Activated CD4-positive, alpha-beta T cell treated with anti-CD3 and anti-CD28 coated beads, Interleukin-2, amount 10 ng/mL, durations not matched to agents 7 days and 5 days (primary cell): Measurements from ENCODE around the gene CASP10. TPM values are rescaled to one million over a fixed set of nuclear protein-coding genes. Genes with fewer than 3 reads are reported as not detected.
A peak's percentile ranks its signal among the peaks of the same experiment; 100 is the strongest.
"Not testable (repeated sequence)": the region's sequence is repeated elsewhere in the genome, so short reads cannot be mapped to it uniquely, and the experiment has no call there.

Source experiments
- CTCF ChIA-PET: fragments of 350-600 bp; sonication (Branson Sonifier 250); formaldehyde crosslinking; loops from one replicate; lab custom pipeline; 2021; ENCODE audit warnings: antibody characterized with exemption; lab: Charles Lee
- POLR2A ChIA-PET: fragments of 350-600 bp; sonication (Branson Sonifier 250); formaldehyde crosslinking; loops from one replicate; lab custom pipeline; 2021; ENCODE audit warnings: antibody characterized with exemption; lab: Charles Lee
- DNase-seq: peaks from one replicate; pipeline ENCODE4 v3.0.0-alpha.2; 2020
- H3K27ac Mint-ChIP-seq: one replicate; pipeline ENCODE4 v1.8.0; 2021; ENCODE audit warnings: mild to moderate bottlenecking, moderate library complexity, mixed read lengths
- H3K27me3 Mint-ChIP-seq: one replicate; pipeline ENCODE4 v1.8.0; 2021; ENCODE audit warnings: mixed read lengths
- H3K36me3 Mint-ChIP-seq: one replicate; pipeline ENCODE4 v1.8.0; 2021; ENCODE audit warnings: low read depth, mixed read lengths
- H3K4me1 Mint-ChIP-seq: one replicate; pipeline ENCODE4 v1.8.0; 2021; ENCODE audit warnings: mixed read lengths
- H3K4me3 Mint-ChIP-seq: one replicate; pipeline ENCODE4 v1.8.0; 2021; ENCODE audit warnings: mild to moderate bottlenecking, moderate library complexity, mixed read lengths
- H3K9me3 Mint-ChIP-seq: one replicate; pipeline ENCODE4 v1.8.0; 2021; ENCODE audit warnings: mixed read lengths
- total RNA-seq, 2 experiments: library from RNA; stranded (reverse); gene quantifications; one replicate each; pipeline ENCODE4 v1.2.3, GENCODE V29; 2021

The CASP10 gene
- total RNA-seq, 2 experiments from 2014 or later, result 45.0 to 49.6 TPM

GRCh38 chr2:201158111-201158929 lies 24.6 kb upstream of the CASP10 start:
- peaks cover 51% of the 10 kb centered on the region for H3K36me3 Mint-ChIP-seq
- H3K27me3 Mint-ChIP-seq, result no peaks in the 10 kb centered on the region
- ChIA-PET POLR2A (interaction anchor here (0.6 to 0.7 kb wide), 2 partner anchors 109 to 192 kb away, joined by 3 read pairs; no protein-coding TSS in a partner anchor), CTCF (interaction anchor here (0.6 to 2.4 kb wide), 19 partner anchors 8 to 252 kb away, joined by 3 to 13 read pairs (median 4); partner anchors contain the start of genes CASP10 and ORC2)
- H3K4me3 Mint-ChIP-seq, result no peak overlapping the region
- peaks cover 12% of the 10 kb centered on the region for H3K4me1 Mint-ChIP-seq
- H3K9me3 Mint-ChIP-seq, result no peaks in the 10 kb centered on the region
- DNase-seq, result peak; percentile 81
- H3K27ac Mint-ChIP-seq, result peak overlapping the region; percentile 75

DNA sequence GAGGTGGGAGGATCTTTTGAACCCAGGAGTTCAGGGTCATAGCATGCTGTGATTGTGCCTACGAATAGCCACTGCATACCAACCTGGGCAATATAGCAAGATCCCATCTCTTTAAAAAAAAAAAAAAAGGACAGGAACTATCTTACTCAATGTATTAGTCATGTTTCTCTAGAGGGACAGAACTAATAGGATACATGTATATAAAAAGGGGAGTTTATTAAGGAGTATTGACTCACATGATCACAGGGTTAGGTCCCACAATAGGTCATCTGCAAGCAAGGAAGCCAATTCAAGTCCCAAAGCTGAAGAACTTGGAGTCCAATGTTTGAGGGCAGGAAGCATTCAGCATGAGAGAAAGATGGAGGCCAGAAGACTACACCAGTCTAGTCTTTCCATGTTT lies 18.8 kb upstream of the CASP10 start:
- Mint-ChIP-seq H3K36me3 (peaks cover 64% of the 10 kb centered on the region), H3K4me3 (no peak overlapping the region), H3K4me1 (no peaks in the 10 kb centered on the region), H3K9me3 (no peaks in the 10 kb centered on the region), H3K27me3 (peaks cover 3% of the 10 kb centered on the region), H3K27ac (no peak overlapping the region)
- POLR2A ChIA-PET, result no interaction called here
- CTCF ChIA-PET, result interaction anchor here (1.5 kb wide), 1 partner anchor 263 kb away, joined by 4 read pairs; no protein-coding TSS in a partner anchor
- no peak for DNase-seq

GRCh38 chr2:201167546-201167945 lies 15.4 kb upstream of the CASP10 start:
- ChIA-PET CTCF (interaction anchor here (1.0 to 1.6 kb wide), 3 partner anchors 9 to 15 kb away, joined by 4 to 5 read pairs (median 5); partner anchors contain the start of gene CASP10), POLR2A (no interaction called here)
- H3K27me3 Mint-ChIP-seq, result peaks cover 14% of the 10 kb centered on the region
- H3K36me3 Mint-ChIP-seq, result peaks cover 47% of the 10 kb centered on the region
- peaks cover 6% of the 10 kb centered on the region for H3K9me3 Mint-ChIP-seq
- DNase-seq, result no peak
- no peaks in the 10 kb centered on the region for H3K4me1 Mint-ChIP-seq
- no peak overlapping the region for H3K27ac Mint-ChIP-seq
- H3K4me3 Mint-ChIP-seq, result no peak overlapping the region

DNA sequence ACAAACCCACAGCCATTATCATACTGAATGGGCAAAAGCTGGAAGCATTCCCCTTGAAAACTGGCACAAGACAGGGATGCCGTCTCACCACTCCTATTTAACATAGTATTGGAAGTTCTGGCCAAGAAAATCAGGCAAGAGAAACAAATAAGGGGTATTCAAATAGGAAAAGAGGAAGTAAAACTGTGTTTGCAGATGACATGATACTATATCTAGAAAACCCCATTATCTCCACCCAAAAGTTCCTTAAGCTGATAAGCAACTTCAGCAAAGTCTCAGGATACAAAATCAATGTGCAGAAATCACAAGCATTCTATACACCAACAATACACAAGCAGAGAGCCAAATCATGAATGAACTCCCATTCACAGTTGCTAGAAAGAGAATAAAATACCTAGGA lies 14.4 kb upstream of the CASP10 start:
- Mint-ChIP-seq H3K36me3 (peaks cover 38% of the 10 kb centered on the region), H3K27me3 (peaks cover 14% of the 10 kb centered on the region)
- H3K4me1 Mint-ChIP-seq, H3K9me3 Mint-ChIP-seq, DNase-seq, H3K27ac Mint-ChIP-seq, H3K4me3 Mint-ChIP-seq, POLR2A ChIA-PET: not testable (repeated sequence)
- CTCF ChIA-PET, result interaction anchor here (1.3 to 1.6 kb wide), 3 partner anchors 9 to 20 kb away, joined by 4 to 5 read pairs (median 5); partner anchors contain the start of gene CASP10

GRCh38 chr2:201171259-201171814 lies 11.6 kb upstream of the CASP10 start:
- Mint-ChIP-seq H3K4me3 (no peak overlapping the region), H3K36me3 (peaks cover 18% of the 10 kb centered on the region), H3K27ac (no peak overlapping the region), H3K9me3 (peaks cover 6% of the 10 kb centered on the region), H3K4me1 (peaks cover 8% of the 10 kb centered on the region), H3K27me3 (peaks cover 14% of the 10 kb centered on the region)
- ChIA-PET CTCF (interaction anchor here (0.6 to 1.0 kb wide), 2 partner anchors 12 to 335 kb away, joined by 3 to 4 read pairs; no protein-coding TSS in a partner anchor), POLR2A (no interaction called here)
- no peak for DNase-seq

DNA sequence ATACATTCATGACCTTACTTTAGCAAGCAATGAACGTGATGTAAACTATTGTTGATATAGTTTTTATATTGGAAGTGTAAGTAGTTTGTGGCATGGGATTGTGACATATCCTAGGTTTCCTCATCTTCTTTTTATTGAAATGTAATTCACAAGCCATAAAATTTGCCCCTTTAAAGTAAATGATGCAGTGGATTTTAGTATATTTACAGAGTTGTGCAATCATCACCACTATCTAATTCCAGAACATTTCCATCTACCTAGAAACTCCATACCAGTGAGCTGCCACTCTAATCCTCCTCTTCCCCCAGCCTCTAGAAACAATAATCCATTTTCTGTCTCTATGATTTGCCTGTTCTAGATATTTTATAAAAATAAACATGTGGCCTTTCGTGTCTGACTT lies 10.7 kb upstream of the CASP10 start:
- peaks cover 6% of the 10 kb centered on the region for H3K9me3 Mint-ChIP-seq
- H3K36me3 Mint-ChIP-seq, result peaks cover 9% of the 10 kb centered on the region
- CTCF ChIA-PET, result no interaction called here
- H3K27me3 Mint-ChIP-seq, result peaks cover 14% of the 10 kb centered on the region
- POLR2A ChIA-PET, result no interaction called here
- peaks cover 10% of the 10 kb centered on the region for H3K4me1 Mint-ChIP-seq
- no peak overlapping the region for H3K4me3 Mint-ChIP-seq
- H3K27ac Mint-ChIP-seq, result no peak overlapping the region
- DNase-seq, result no peak

- Mint-ChIP-seq H3K36me3 (no peaks in the 10 kb centered on the region), H3K9me3 (peaks cover 3% of the 10 kb centered on the region), H3K27me3 (peaks cover 6% of the 10 kb centered on the region), H3K4me1 (peaks cover 14% of the 10 kb centered on the region), H3K4me3 (no peak overlapping the region), H3K27ac (no peak overlapping the region)
- DNase-seq, result no peak
- ChIA-PET POLR2A (no interaction called here), CTCF (interaction anchor here (1.0 kb wide), 1 partner anchor 156 kb away, joined by 3 read pairs; no protein-coding TSS in a partner anchor)
Observed at GRCh38 chr2:201174687-201175086, 8.3 kb upstream of the CASP10 start.

DNA sequence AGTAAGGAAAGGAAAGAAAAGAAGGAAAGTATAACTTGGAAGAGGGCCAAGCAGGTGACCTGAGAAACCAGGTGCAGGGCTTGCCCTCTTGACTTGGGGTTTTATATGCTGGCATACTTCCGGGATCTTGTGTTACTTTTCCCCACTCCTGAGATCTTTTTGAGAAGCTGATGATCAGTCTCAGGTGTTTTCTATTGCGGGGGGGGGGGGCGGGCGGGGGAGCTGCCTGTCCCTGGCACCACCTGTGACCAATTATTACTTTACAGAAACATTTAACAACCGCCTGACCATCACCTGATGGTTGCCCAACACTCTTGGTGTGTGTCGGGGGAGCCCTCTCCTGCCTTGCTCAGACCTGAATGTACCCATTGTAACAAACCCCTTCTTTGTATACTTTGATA lies 6.9 kb upstream of the CASP10 start:
- CTCF ChIA-PET, result interaction anchor here (1.1 to 1.3 kb wide), 2 partner anchors 9 to 57 kb away, joined by 5 read pairs; no protein-coding TSS in a partner anchor
- Mint-ChIP-seq H3K4me3 (no peak overlapping the region), H3K27me3 (no peaks in the 10 kb centered on the region), H3K9me3 (peaks cover 2% of the 10 kb centered on the region), H3K4me1 (peaks cover 20% of the 10 kb centered on the region), H3K27ac (no peak overlapping the region), H3K36me3 (no peaks in the 10 kb centered on the region)
- no peak for DNase-seq
- POLR2A ChIA-PET, result no interaction called here

DNA sequence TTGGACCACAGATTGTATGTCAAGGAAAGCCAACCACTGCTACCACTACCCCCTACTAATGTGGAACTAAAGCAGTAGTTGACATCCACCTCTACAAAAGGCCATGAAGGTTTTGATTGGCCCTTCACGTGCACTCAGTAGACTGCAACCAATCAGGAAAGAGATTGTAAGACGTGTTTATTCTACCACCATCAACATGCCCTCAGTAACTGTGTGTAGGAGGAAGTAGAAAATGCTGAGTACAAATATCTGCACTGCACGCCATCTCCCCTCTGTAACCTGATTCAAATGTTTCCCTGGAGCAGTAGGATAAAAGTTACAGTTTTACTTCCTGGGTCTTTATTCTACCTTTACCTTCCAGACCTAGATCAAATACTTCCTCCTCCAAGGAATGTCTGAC lies 2.9 kb upstream of the CASP10 start:
- ChIA-PET POLR2A (no interaction called here), CTCF (interaction anchor here (0.6 kb wide), 1 partner anchor 266 kb away, joined by 3 read pairs; no protein-coding TSS in a partner anchor)
- no peak overlapping the region for H3K4me3 Mint-ChIP-seq
- H3K36me3 Mint-ChIP-seq, result peaks cover 16% of the 10 kb centered on the region
- H3K4me1 Mint-ChIP-seq, result peaks cover 25% of the 10 kb centered on the region
- no peaks in the 10 kb centered on the region for H3K27me3 Mint-ChIP-seq
- peaks cover 2% of the 10 kb centered on the region for H3K9me3 Mint-ChIP-seq
- H3K27ac Mint-ChIP-seq, result no peak overlapping the region
- DNase-seq, result no peak

DNA sequence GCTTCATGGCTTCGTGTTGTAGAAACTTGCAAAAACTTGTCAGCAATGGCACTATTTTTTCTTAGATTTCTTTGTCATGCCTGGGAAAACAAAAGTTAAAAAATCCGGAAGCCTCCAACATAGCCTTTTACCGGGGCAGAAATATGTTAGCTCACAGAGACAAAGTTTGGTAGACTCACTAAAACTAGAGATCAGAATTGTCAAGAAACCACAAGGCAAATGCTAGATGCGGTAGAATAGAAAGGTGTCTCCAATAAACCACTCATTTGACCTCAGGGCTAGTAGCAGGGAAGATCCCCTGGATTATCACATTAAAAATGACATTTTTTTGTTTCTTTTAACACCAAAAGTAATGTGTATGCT lies 405 bp downstream of the CASP10 start:
- ChIA-PET CTCF (interaction anchor here (0.6 to 3.0 kb wide), 18 partner anchors 12 to 811 kb away, joined by 3 to 46 read pairs (median 6); partner anchors contain the start of genes NIF3L1 and PPIL3), POLR2A (interaction anchor here (0.6 to 1.2 kb wide), 7 partner anchors 9 to 597 kb away, joined by 3 to 12 read pairs (median 4); no protein-coding TSS in a partner anchor)
- Mint-ChIP-seq H3K36me3 (peaks cover 46% of the 10 kb centered on the region), H3K9me3 (peaks cover 7% of the 10 kb centered on the region), H3K4me3 (peak overlapping the region; percentile 90), H3K27me3 (no peaks in the 10 kb centered on the region), H3K27ac (peak overlapping the region; percentile 89), H3K4me1 (peaks cover 45% of the 10 kb centered on the region)
- no peak for DNase-seq

DNA sequence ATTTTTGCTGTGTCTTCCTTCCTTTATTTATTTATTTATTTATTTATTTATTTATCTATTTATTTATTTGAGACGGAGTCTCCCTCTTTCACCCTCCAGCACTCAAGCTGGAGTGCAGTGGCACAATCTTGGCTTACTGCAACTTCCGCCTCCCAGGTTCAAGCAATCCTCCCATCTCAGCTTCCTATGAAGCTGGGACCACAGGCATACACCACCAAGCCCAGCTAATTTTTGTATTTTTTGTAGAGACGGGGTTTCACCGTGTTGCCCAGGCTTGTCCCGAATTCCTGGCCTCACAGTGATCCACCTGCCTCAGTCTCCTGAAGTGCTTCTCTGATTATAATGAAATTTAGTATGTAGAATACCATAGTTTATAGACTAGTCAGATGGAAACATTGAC lies 894 bp downstream of the CASP10 start:
- H3K27me3 Mint-ChIP-seq, H3K9me3 Mint-ChIP-seq: not testable (repeated sequence)
- peak; percentile 15 for DNase-seq
- ChIA-PET POLR2A (interaction anchor here (0.6 to 1.0 kb wide), 2 partner anchors 48 to 597 kb away, joined by 4 to 6 read pairs; no protein-coding TSS in a partner anchor), CTCF (interaction anchor here (1.0 to 3.0 kb wide), 11 partner anchors 11 to 287 kb away, joined by 3 to 46 read pairs (median 6); no protein-coding TSS in a partner anchor)
- peak overlapping the region; percentile 79 for H3K27ac Mint-ChIP-seq
- H3K4me3 Mint-ChIP-seq, result peak overlapping the region; percentile 90
- peaks cover 49% of the 10 kb centered on the region for H3K4me1 Mint-ChIP-seq
- H3K36me3 Mint-ChIP-seq, result peaks cover 50% of the 10 kb centered on the region

- Mint-ChIP-seq H3K4me3 (peak overlapping the region; percentile 90), H3K4me1 (peaks cover 50% of the 10 kb centered on the region), H3K36me3 (peaks cover 54% of the 10 kb centered on the region), H3K27ac (peak overlapping the region; percentile 79)
- H3K9me3 Mint-ChIP-seq, DNase-seq, H3K27me3 Mint-ChIP-seq: not testable (repeated sequence)
- ChIA-PET CTCF (interaction anchor here (1.0 to 3.0 kb wide), 7 partner anchors 11 to 287 kb away, joined by 3 to 46 read pairs (median 6); no protein-coding TSS in a partner anchor), POLR2A (interaction anchor here (1.0 kb wide), 1 partner anchor 48 kb away, joined by 6 read pairs; no protein-coding TSS in a partner anchor)
Observed at GRCh38 chr2:201184248-201184647, 1.3 kb downstream of the CASP10 start.
